Measurements from ENCODE around the gene TSPEAR.
"Not testable (repeated sequence)": the region's sequence is repeated elsewhere in the genome, so short reads cannot be mapped to it uniquely, and the experiment has no call there.

Gene TSPEAR

DNA sequence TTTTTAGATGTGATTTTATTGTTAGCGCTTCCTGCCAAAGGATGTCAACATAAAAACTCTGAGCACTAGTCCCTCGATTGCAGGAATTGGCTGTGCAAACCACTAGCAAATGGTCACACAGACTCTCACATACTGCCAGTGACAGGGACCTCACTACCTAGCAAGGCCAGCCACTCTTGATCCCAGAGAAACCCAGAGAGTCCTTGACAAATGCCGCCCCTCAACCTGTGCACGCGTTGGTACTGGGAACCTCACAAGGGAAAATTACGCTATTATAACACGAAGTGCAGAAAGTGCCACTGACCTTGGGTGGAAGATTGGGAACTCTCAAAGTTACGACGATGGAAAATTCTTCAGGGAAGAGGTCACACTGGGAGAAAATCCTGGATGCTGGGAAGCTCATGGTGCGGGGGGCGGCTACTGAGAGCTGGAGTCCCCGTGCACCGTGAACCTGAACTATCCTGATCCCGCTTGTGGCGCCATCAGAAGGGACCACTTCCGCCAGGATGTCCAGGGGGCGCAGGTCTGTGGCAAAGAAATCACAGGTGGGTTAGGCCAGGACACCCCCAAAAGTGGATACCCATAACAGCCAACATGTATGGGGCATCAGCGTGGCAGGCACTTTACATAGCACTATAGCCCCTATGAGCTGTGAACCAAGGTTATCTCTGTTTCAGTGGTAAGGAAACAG, 143.7 kb downstream of the TSPEAR start:
- POLR2A ChIA-PET: no interaction called here
- TF ChIP-seq ARNT (IDR thresholded peaks at IDR 0.05): no peak
- TF ChIP-seq FOXA1 (IDR thresholded peaks at IDR 0.05): no peak
- TF ChIP-seq, protein P1, sequence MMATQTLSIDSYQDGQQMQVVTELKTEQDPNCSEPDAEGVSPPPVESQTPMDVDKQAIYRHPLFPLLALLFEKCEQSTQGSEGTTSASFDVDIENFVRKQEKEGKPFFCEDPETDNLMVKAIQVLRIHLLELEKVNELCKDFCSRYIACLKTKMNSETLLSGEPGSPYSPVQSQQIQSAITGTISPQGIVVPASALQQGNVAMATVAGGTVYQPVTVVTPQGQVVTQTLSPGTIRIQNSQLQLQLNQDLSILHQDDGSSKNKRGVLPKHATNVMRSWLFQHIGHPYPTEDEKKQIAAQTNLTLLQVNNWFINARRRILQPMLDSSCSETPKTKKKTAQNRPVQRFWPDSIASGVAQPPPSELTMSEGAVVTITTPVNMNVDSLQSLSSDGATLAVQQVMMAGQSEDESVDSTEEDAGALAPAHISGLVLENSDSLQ (IDR thresholded peaks at IDR 0.05): no peak
- no peak for TF ChIP-seq FOXK2 (IDR thresholded peaks at IDR 0.05)
- TF ChIP-seq NFRKB (IDR thresholded peaks at IDR 0.05): no peak
- TF ChIP-seq LEF1 (IDR thresholded peaks at IDR 0.05; ENCODE audit: borderline replicate concordance): no peak
- no peak for TF ChIP-seq SP1 (IDR thresholded peaks at IDR 0.05)
- TF ChIP-seq SUZ12 (IDR thresholded peaks at IDR 0.05): no peak
- TF ChIP-seq L3MBTL2 (conservative IDR thresholded peaks at IDR 0.05): no peak
- no peak for TF ChIP-seq FOXM1 (IDR thresholded peaks at IDR 0.05; ENCODE audit: borderline replicate concordance)
- TF ChIP-seq CTBP1 (IDR thresholded peaks at IDR 0.05; ENCODE audit: borderline replicate concordance): no peak
- TF ChIP-seq TARDBP (IDR thresholded peaks at IDR 0.05): no peak
- TF ChIP-seq BHLHE40 (IDR thresholded peaks at IDR 0.05; ENCODE audit: borderline replicate concordance): no peak
- TF ChIP-seq ELF4 (IDR thresholded peaks at IDR 0.05): no peak
- TF ChIP-seq HDGF (IDR thresholded peaks at IDR 0.05; ENCODE audit: borderline replicate concordance): no peak
- DNase-seq (ENCODE audit: extremely low spot score): no peak
- CTCF ChIA-PET: no interaction called here

DNA sequence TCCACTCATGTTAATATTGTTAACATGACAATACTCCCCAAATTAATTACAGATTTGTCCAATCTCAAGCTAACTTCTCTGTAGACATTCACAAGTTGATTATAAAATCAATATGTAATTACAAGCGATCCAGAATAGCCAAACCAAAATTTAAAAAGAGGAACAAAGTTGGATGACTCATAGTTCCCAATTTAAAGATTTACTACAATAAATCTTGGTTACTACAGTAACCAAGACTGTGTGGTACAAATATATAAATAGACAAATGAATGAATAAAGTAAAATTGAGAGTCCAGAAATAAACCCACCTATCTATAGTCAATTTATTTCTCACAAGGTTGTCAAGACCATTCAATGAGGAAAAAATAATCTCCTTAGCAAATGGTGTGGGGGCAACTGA, 145.0 kb downstream of the TSPEAR start:
- ChIA-PET POLR2A (no interaction called here), CTCF (no interaction called here)
- TF ChIP-seq FOXA1 (IDR thresholded peaks at IDR 0.05) (no peak), ZNF384 (IDR thresholded peaks at IDR 0.05) (no peak), FOXM1 (IDR thresholded peaks at IDR 0.05; ENCODE audit: borderline replicate concordance) (no peak), HDGF (IDR thresholded peaks at IDR 0.05; ENCODE audit: borderline replicate concordance) (no peak), L3MBTL2 (conservative IDR thresholded peaks at IDR 0.05) (no peak), TARDBP (IDR thresholded peaks at IDR 0.05) (no peak)
- DNase-seq (ENCODE audit: extremely low spot score): no peak

DNA sequence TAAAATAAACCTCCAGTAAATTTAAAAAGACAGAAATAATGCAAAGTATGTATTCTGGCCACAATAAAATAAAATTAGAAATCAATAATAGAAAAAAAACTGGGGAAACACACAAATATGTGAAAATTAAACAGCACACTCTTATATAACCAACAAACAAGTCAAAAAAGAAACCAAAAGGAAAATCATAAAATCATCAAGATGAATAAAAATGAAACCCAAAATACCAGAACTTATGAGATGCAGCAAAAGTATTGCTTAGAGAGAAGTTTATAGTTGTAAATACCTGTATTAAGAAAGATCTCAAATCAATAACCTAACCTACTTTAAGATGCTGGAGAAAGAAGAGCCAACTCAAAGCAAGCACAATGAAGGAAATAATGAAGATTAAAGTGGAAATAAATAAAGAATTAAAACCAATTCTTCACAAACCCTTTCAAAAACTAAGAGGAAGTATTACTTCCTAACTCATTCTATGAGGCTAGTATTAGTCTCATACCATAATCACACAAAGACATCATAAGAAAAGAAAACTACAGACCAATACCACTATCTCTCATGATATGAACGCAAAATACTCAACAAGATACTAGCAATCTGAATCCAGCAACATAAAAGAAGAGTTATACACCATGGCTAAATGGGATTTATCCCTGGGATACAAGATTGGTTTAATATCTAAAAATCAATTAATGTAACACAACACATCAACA, 146.3 kb downstream of the TSPEAR start:
- ChIA-PET CTCF (no interaction called here), POLR2A (no interaction called here)
- DNase-seq (ENCODE audit: extremely low spot score): no peak
- TF ChIP-seq HDGF (IDR thresholded peaks at IDR 0.05; ENCODE audit: borderline replicate concordance): no peak
- no peak for TF ChIP-seq ARNT (IDR thresholded peaks at IDR 0.05)

DNA sequence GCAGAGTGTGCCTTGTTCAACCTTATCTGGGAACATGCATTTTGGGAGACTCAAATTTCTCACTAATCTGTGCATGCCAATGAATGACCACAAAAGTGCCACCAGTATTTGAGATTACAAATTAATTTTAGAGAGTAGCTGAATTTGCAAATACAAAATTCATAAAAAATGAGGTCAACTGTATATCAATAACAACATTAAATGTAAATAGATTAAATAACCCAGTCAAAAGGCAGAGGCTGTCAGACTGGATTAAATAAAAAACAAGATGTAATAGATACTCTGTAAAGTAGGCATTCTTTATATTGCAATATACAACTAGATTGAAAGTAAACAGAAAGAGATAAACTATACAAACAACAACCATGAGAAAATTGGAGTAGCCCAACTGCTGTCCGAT, 147.3 kb downstream of the TSPEAR start:
- TF ChIP-seq ARNT (IDR thresholded peaks at IDR 0.05) (no peak), NFRKB (IDR thresholded peaks at IDR 0.05) (no peak), L3MBTL2 (conservative IDR thresholded peaks at IDR 0.05) (no peak), FOXK2 (IDR thresholded peaks at IDR 0.05) (no peak), FOXM1 (IDR thresholded peaks at IDR 0.05; ENCODE audit: borderline replicate concordance) (no peak), ELF4 (IDR thresholded peaks at IDR 0.05) (no peak), SP1 (IDR thresholded peaks at IDR 0.05) (no peak), FOXA1 (IDR thresholded peaks at IDR 0.05) (no peak), CTBP1 (IDR thresholded peaks at IDR 0.05; ENCODE audit: borderline replicate concordance) (no peak), HDGF (IDR thresholded peaks at IDR 0.05; ENCODE audit: borderline replicate concordance) (no peak), SUZ12 (IDR thresholded peaks at IDR 0.05) (no peak), LEF1 (IDR thresholded peaks at IDR 0.05; ENCODE audit: borderline replicate concordance) (no peak), TARDBP (IDR thresholded peaks at IDR 0.05) (no peak), ZNF384 (IDR thresholded peaks at IDR 0.05) (no peak)
- POLR2A ChIA-PET: no interaction called here
- DNase-seq (ENCODE audit: extremely low spot score): no peak
- CTCF ChIA-PET: no interaction called here

DNA sequence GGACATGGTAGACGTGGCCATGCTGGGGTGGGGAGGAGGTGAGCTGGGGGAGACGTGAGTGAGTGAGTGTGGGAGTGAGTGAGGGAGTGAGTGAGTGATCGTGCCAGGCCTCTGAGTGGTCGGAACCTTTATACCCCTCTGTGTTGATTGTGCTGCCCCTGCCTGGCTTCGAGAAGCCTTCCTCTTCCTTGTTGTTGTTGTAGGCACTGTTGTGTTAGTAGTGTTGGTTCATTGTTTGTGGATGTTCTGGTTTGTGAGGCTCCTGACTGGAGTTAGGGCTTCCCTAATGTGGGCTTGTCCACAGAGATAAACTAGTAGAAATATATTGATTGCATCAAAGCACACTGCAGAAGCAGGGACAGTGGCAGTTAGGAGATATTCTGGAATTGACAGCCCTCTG, 152.7 kb downstream of the TSPEAR start, which contains the start of gene KRTAP10-3:
KRTAP10-3 (minus strand) TSS at position 101 of the 400 bp plus-strand sequence; CDS start at position 21, 80 bp downstream.
- TF ChIP-seq CTBP1 (IDR thresholded peaks at IDR 0.05; ENCODE audit: borderline replicate concordance) (no peak), FOXM1 (IDR thresholded peaks at IDR 0.05; ENCODE audit: borderline replicate concordance) (no peak), ARNT (IDR thresholded peaks at IDR 0.05) (no peak), SUZ12 (IDR thresholded peaks at IDR 0.05) (no peak), FOXK2 (IDR thresholded peaks at IDR 0.05) (no peak)
- TF ChIP-seq, protein P1 (IDR thresholded peaks at IDR 0.05): no peak
- DNase-seq (ENCODE audit: extremely low spot score): no peak
- POLR2A ChIA-PET: no interaction called here
- CTCF ChIA-PET: no interaction called here

DNA sequence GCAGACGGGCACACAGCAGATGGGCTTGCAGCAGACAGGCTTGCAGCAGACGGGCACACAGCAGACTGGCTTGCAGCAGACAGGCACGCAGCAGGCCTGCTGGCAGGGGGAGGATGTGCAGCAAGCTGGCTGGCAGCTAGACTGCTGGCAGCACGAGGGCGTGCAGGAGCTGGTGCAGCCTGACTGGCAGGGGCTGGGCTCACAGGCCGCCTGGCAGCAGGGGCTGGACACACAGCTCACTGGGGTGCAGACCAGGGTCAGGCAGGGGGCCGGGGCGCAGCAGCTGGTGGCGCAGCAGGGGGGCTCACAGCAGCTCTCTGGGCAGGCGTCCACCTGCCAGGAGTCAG, 153.1 kb downstream of the TSPEAR start:
- DNase-seq (ENCODE audit: extremely low spot score); POLR2A ChIA-PET; CTCF ChIA-PET: not testable (repeated sequence)

DNA sequence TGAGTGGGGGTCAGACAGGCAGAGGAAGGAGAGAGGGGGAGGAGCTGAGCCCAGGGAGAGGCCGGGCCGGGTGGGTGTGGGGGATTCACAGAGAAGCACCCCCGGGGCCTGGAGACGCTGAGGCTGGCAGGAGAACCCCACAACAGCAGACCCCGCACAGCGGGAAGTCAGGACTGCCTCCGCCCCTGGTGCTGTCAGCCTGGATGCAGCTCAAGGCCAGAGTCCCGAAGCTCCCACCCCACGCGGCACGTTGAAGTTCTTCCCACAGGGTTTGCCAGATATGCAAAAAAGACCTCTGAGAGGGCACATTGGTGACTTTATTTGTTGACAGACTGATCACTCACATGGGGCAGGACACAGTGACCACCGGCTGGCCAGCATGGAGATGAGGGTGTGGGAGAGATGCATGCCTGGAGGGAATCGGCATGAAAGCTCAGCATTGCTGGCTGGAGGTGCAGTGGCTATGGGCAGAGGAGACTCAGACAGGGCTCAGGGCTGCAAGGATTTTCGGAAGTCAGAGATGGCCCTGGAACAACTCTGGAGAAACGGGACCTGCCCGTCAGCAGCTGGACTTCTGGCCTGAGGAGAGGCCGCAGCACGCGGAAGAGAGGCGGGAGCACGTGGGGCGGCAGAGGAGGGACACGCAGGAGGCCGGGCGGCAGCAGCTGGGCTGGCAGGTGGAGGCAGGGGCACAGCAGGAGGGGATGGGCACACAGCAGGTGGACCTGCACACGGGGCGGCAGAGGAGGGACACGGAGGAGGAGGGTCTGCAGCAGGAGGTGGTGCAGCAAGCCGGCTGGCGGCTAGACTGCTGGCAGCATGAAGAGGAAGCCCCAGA, 153.7 kb downstream of the TSPEAR start:
- TF ChIP-seq ELF4 (IDR thresholded peaks at IDR 0.05) (no peak), CTBP1 (IDR thresholded peaks at IDR 0.05; ENCODE audit: borderline replicate concordance) (no peak), NFRKB (IDR thresholded peaks at IDR 0.05) (no peak), ZNF384 (IDR thresholded peaks at IDR 0.05) (no peak), BHLHE40 (IDR thresholded peaks at IDR 0.05; ENCODE audit: borderline replicate concordance) (no peak), SP1 (IDR thresholded peaks at IDR 0.05) (no peak), TARDBP (IDR thresholded peaks at IDR 0.05) (no peak), HDGF (IDR thresholded peaks at IDR 0.05; ENCODE audit: borderline replicate concordance) (no peak), FOXA1 (IDR thresholded peaks at IDR 0.05) (no peak)
- CTCF ChIA-PET: interaction anchor here (0.6 kb wide), 1 partner anchor 156 kb away, joined by 3 read pairs; no protein-coding TSS in a partner anchor
- no peak for DNase-seq (ENCODE audit: extremely low spot score)
- POLR2A ChIA-PET: no interaction called here

Data from HEK293T (cell line).